GM06990 (cell line): Measurements from ENCODE around the gene USP50.

Experiments
- DNase-seq: peaks from one replicate; pipeline ENCODE4 v3.0.0-alpha.2; 2011; ENCODE audit not compliant: insufficient read length; ENCODE audit errors: extremely low read depth
- H3K27me3 ChIP-seq: replicated peaks from 2 replicates; pipeline ENCODE4 v1.6.0; 2011; ENCODE audit warnings: low read length; ENCODE audit not compliant: control insufficient read depth, insufficient read depth
- H3K36me3 ChIP-seq: 2 replicates; pipeline ENCODE4 v1.5.1; 2011; ENCODE audit warnings: low read length; ENCODE audit not compliant: control insufficient read depth, insufficient read depth
- H3K4me3 ChIP-seq: replicated peaks from 2 replicates; pipeline ENCODE4 v1.5.1; 2011; ENCODE audit warnings: low read depth, mild to moderate bottlenecking, control low read depth, low read length
- CTCF ChIP-seq: IDR thresholded peaks from 2 replicates; pipeline ENCODE4 v1.5.1; 2011; ENCODE audit warnings: low read length, control low read depth, mild to moderate bottlenecking, inconsistent platforms; ENCODE audit not compliant: insufficient read depth, poor library complexity, severe bottlenecking

USP50 gene

DNA sequence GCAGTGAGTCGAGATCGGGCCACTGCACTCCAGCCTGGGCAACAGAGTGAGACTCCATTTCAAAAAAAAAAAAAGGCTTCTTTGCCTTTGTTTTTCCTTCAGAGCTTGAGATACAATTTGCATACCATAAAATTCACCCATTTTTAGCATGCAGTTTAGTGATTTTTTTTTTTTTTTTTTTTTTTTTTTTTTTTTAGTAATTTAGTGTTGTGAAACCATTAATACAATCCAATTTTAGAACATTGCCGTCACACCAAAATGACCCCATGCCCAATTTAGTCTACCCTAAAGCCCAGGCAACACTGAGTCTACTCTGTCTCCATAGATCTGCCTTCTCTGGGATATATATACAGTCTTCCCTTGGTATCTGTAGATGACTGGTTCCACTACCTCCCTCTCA is 61.1 kb downstream of the USP50 start:
- peaks cover 8% of the 10 kb centered on the region for H3K36me3 ChIP-seq
- H3K27me3 ChIP-seq, result no peaks in the 10 kb centered on the region
- no peak for DNase-seq
- no peak overlapping the region for H3K4me3 ChIP-seq
- TF ChIP-seq CTCF, result no peak

- no peak for TF ChIP-seq CTCF
- H3K36me3 ChIP-seq, result peaks cover 8% of the 10 kb centered on the region
- no peaks in the 10 kb centered on the region for H3K27me3 ChIP-seq
- H3K4me3 ChIP-seq, result no peak overlapping the region
- peak; percentile 42 for DNase-seq
These were observed 61.7 kb downstream of the USP50 start for GRCh38 chr15:50484781-50485180.

DNA sequence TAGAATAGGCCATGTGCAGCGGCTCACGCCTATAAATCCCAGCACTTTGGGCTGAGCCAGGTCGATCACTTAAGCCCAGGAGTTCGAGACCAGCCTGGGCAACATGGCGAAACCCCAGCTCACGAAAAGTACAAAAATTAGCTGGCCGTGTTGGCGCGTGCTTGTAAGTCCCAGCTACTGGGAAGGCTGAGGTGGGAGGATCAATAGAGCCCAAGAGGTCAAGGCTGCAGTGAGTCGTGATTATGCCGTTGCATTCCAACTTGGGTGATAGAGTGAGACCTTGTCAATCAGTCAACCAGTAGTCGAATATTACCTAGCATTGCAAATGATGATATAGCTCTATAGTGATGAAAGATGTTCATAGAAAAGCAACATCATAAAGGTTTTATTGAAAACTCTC is 70.3 kb downstream of the USP50 start:
- H3K4me3 ChIP-seq, result no peak overlapping the region
- H3K27me3 ChIP-seq, result no peaks in the 10 kb centered on the region
- H3K36me3 ChIP-seq, result peaks cover 4% of the 10 kb centered on the region
- no peak for DNase-seq
- no peak for TF ChIP-seq CTCF

DNA sequence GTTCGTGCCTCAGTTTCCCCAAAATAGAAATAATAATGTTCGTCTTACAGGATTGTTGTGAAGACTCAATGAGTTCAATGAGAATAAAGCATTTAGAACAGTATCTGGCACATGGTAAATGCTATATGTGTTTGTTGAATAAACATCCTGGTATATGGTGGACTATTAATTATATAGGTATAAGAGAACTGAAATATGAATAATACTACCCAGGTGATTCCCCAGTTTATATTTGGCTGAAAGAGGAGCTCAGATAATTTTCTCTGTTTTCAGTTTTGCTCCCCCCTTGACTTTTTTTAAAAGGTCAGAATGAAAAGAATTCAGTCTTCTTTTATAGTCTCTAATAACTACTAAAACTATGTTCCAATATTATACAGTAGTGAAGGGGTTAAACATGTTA is 75.4 kb downstream of the USP50 start:
- DNase-seq, result no peak
- Histone ChIP-seq H3K27me3 (no peaks in the 10 kb centered on the region), H3K36me3 (peaks cover 7% of the 10 kb centered on the region), H3K4me3 (no peak overlapping the region)
- TF ChIP-seq CTCF, result no peak

DNA sequence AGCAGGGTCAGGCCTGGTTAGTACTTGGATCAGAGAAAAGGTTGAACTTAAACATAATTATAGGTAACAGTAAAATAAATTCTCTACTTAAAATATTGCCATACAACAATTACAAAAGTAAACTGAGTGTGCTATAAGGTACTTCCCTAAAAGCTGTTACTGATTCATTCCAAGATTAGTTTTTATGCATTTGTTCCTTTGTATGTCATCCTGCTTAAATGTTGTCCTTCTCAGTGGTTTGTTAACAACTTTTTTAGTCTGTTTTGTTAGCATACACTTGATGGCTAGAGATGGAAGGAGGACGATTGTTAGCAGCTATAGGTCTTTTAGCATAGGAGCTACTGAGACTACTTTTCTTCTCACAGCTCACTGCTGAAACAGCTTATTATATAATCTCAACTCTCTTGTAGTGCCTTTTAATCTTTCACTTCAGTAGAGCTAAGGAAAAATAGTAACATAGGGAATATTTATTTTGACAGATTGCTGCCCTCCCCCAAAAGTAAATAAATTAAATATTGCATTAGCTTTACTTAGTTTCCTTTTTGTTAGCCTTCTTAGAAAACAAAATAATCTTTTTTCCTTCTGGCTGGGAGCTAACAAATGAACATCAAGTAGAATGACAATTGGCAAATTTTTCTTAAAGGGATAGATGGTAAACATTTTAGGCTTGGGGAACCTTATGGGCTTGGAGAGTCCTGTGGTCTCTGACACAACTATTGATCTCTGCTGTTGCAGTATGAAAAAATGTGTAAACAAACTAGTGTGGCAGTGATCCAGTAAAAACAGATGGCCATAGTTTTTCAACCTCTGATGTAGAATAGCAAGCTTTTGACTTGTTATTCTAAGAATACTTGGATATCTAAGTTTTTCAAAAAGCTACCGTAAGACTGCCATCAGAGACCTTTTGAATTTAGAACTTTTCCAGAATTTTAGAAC is 82.8 kb downstream of the USP50 start:
- no peaks in the 10 kb centered on the region for H3K27me3 ChIP-seq
- no peak overlapping the region for H3K4me3 ChIP-seq
- peak; percentile 43 for DNase-seq
- TF ChIP-seq CTCF, result no peak
- H3K36me3 ChIP-seq, result peaks cover 8% of the 10 kb centered on the region
